Jurkat, Clone E6-1 (cell line): Measurements from ENCODE around the gene RIMS1.
"Not testable (repeated sequence)": the region's sequence is repeated elsewhere in the genome, so short reads cannot be mapped to it uniquely, and the experiment has no call there.

Experiments used
- DNase-seq: peaks from one replicate; pipeline ENCODE4 v3.0.0-alpha.2; 2011; ENCODE audit warnings: low read depth, low spot score
- H3K4me3 ChIP-seq: 2 replicates; pipeline ENCODE4 v1.5.1; 2011; ENCODE audit warnings: mild to moderate bottlenecking, low read length, control low read depth, moderate library complexity

Gene RIMS1

DNA sequence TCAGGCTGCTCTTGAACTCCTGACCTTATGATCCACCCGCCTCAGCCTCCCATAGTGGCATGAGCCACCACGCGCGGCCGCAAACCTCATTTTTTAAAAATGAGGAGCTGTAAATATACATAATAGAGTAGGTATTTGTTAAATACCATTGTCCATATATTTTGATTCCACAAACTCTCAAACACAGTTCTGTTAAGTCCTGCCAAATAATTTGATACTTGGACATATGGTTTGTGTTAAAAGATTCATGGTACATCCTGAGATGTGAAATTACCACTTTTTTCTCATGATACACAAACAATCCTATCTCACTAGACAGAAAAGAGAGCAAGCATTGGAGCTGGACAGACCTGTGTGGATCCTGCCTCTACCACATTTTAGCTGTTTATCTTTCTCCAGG is 401.5 kb downstream of the RIMS1 start:
- H3K4me3 ChIP-seq = no peak overlapping the region
- no peak for DNase-seq

DNA sequence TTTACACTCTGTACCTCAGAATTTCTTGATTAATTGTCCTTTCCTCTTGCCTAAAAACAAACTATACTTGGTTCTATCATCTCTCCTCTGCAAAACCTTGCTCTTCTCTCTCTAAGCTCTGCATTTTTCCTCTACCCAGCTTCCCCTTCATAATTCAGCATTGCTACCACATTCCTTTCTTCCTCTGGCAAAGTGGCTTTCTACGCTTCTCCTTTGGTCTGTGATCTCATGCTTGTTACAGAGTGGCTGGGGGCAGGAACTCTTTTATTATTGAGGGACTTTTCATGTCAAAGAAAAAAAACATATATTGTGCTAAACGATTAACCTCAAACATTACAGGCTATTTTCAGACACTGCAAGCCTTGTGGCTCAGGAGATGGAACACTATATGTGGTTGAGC is 402.2 kb downstream of the RIMS1 start:
- DNase-seq = no peak

DNA sequence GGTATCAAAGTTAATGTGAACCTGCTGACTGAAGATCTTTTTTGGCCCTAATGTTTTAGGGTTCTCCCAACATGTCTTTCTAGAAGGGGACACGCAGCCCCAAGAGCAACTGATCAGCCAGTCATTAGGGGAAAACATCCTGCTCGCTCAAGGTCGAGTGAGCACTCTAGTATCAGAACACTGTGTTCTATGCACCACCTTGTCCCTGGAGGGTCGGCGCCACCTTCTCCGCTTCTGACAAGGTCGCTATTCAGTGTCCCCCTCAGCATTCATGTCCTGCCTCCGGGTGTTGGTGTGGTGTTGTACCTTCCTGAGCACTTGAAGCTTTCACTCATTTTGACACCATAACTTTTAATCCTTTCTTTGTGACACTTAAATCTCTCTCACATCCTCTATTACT is 404.3 kb downstream of the RIMS1 start:
- no peak for DNase-seq
- H3K4me3 ChIP-seq = no peak overlapping the region

More for the DNA sequence above, 402.2 kb downstream of the RIMS1 start:
- no peak overlapping the region for H3K4me3 ChIP-seq

DNA sequence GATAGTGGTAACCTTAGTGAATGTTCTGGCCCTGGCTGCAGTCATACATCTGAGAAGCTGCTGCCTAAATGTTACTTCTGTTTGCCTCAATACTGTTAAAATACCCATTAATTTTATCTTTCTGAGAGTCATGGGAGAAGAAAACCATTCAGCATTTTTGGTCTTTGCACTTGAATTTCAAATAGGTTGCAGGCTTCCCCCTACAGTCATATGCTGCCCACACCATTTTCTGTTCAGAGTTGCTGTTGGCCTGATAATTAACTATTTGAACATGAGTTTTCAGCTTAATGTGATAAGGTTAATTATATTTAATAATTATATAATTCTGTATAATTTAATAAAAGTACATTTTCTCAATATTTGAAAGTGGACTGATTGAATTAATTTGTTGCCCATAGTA is 410.0 kb downstream of the RIMS1 start:
- no peak for DNase-seq
- H3K4me3 ChIP-seq = no peak overlapping the region

DNA sequence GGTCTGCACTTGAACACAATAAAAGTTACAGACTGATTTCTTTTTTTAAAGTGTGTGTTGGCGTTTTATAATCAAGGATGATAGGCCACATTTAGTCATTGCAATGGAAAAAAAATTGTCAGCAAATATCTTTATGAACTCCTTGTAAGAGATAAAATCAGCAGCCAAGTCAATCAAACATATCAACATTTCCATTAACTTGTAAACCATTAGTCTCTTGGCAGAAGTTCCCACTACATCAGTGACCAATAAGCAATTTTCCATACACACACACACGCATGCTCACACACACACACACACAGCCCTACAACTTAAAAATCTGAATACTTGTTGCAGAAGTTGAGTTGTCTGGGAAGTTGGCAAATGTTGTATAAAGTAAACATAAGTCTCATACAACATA is 419.6 kb downstream of the RIMS1 start:
- no peak overlapping the region for H3K4me3 ChIP-seq
- no peak for DNase-seq

DNA sequence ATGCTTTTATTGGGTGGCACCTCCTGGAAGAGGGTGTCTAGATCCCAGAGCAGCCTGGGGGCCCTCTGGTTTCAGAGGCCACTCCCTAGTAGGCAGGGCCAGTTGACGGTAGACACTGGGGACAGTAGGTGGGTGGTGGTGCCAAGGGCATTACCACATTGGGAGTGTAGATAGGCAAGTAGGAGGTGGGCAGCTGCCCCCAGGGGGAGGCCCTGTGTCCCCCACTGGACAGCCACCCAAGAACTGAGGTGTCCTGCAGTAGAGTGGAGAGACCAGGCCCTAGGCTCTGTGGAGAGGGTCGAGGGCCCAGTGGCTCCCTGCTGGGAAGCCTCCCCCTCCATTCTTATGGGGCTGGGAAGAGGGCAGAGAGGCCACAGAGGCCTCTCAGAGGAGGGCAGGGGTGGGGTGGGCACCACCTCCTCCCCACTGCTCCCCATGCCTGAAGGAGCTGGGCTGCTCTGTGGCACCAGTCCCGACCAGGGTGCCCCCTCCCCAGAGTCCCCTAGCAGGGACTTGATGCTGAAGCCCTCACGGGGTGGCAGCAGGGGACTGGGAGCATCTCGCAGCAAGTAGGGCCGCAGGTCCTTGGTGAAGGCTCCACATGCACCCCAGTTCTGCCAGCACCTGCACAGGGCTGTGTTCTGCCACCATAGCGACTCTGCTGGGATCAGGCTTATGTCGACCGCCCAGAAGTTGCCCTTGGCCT is 430.5 kb downstream of the RIMS1 start:
- no peak for DNase-seq
- no peak overlapping the region for H3K4me3 ChIP-seq

DNA sequence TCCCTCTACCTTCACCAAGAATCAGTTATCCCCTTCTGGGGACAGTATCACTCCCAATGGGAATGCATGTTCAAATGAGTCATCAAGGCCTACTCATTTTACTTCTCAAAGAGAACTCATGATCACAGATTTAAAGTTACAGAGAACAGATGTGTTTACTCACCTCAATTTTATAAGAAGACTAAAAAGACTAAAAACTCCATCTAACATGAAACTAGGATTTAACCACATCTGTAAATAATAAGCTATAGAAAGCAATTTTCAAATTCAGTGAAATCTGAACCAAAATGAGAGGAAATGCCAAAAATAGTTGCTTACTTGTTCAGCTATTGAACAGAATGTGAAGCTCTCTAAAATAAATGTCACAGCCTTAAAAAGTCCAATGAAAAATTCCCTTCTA is 435.4 kb downstream of the RIMS1 start:
- no peak overlapping the region for H3K4me3 ChIP-seq
- DNase-seq = no peak

DNA sequence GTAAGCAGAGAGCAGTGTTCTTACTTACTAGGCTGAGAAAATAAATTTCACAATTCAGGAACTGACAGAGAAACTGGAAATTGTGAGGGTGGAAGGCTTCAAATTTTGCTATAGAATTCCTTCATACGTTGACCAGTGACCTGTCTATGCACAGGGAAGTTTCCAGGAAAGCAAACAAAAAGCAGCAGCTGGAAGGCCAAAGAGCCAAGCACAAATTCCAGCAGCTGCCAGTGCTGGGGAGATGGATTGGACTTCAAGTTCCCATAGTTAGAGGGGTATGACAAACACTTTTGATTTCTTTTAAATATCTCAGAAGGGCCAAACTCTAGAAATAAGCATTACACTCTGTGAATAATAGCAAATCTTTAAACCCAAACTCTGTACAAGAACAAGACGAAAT is 436.4 kb downstream of the RIMS1 start:
- no peak for DNase-seq
- no peak overlapping the region for H3K4me3 ChIP-seq

DNA sequence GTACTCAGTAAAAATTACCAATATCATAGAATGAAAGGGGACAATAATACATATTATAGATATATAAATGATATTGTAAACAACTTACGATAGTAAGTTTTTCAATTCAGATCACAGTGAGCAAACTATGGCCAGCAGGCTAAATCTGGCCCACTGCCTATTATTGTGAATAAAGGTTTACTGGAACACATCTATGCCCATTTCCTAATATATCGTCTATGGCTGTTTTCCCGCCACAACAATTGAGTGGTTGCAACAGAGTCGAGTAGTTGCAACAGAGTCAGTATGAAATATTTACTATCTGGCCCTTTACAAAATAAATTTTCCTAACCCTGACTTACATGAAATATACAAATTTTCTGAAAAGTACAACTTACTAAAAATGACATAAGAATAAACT is 438.2 kb downstream of the RIMS1 start:
- H3K4me3 ChIP-seq = no peak overlapping the region
- no peak for DNase-seq

DNA sequence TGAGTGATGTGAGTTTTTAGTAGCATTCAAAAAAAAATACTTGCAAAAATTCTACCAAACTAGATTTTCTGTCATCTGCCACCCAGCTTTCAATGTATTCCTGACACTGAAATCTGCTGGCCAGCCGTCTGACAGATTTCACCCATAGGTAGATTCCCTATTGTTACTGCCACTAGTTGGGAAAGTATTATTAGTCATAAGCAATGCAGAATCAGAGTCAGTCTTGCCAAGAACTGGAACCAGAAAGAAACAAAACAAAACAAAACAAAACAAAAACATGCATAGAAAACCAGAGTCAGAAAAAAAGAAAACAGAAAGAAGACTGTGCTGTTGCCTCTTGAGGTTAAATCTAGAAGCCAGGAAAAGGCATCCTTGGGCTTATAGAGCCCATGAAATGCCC is 442.4 kb downstream of the RIMS1 start:
- no peak overlapping the region for H3K4me3 ChIP-seq
- DNase-seq = no peak

DNA sequence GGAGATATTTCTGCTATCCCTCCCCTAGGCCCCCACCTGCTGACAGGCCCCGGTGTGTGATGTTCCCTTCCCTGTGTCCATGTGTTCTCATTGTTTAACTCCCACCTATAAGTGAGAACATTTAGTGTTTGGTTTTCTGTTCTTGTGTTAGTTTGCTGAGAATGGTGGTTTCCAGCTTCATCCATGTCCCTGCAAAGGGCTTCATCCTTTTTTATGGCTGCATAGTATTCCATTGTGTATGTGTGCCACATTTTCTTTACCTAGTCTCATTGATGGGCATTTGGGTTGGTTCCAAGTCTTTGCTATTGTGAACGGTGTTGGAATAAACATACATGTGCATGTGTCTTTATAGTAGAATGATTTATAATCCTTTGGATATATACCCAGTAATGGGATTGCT is 448.9 kb downstream of the RIMS1 start:
- H3K4me3 ChIP-seq, DNase-seq: not testable (repeated sequence)

DNA sequence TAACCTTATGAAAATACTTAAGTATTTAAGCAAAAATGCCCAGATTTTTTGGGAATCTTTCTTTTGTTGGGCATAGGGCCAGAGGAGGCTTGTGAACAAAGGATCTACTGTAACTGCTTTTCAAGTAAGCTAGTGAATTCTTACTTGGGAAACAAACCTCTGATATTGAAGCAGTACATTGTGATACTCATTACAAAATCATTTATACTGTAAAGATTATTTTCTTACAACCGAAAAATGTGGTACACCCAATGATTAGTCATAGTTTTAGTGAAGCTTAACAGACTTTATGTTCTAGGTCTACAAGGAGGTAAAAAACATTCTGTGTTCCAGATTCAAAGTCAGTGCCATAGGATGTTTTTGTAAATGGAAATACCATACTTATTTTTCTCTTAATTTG is 462.6 kb downstream of the RIMS1 start:
- no peak overlapping the region for H3K4me3 ChIP-seq
- DNase-seq = no peak

DNA sequence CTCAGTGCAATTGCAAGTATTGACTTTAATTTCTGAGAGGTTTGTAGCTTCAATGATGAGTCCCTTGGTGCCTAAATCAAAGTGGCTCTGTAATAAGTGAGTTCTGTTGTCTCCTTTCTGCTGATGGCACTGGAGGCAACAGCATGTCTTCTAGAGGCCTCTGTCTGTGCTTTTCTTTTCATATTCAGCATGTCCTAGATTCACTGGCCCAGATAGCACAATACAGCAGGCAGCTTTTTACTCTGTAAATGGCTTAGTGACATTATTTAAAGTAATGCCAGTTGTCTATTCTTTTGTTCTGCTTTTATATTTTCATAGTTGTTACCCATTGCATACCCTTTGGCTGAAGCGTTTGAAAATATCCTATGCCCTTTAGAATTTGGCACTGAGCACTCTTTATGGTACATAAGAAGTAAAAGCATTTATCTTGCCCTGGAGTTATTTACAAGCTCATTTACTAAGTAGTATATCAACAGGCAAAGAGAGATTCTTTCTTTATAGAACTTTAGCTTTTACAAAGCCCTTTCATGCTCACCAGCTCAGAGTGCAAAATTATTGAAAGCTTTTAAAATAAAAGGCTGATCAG is 464.0 kb downstream of the RIMS1 start:
- DNase-seq = no peak

DNA sequence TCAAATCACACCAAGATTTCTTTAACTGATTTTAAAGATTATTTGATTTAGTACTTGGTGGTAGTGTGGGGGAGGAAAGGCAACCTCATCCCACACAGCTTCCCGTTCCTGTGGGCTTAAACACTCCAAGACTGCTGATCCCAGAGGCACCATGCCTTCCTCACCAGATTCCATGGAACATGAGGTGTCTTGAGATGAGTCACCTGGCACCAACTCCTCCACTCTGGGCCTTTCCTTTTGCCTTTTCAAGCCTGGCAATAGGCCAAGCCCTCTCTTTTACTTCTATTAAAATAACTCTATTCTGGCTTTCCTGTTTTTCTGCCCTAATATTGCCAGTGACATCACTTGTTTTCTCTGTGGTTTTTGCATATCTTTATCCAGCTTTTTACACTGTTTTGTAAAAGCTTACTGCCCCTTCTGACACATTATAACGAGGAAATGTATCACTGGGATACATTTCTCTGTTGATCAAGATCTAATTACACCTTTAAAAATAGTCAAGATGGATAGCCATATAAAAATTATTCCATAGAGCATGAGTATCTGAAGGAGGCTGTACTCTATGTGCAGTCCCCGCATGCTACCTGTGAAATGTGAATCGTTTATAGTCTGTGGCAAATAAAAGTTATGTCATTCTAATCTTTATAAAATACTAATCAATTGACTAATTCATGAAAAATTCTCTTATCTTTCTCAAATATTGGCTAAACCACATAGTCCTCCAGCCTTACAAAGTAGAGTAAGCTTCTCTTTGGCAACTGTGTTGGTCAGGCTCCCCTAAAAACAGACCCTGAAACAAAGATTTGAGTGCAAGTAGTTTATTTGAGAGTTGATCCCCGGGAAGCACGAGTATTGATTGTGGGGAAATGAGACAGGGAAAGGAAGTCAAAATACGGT is 477.7 kb downstream of the RIMS1 start:
- no peak overlapping the region for H3K4me3 ChIP-seq
- DNase-seq = no peak

More for the DNA sequence above, 464.0 kb downstream of the RIMS1 start:
- no peak overlapping the region for H3K4me3 ChIP-seq

DNA sequence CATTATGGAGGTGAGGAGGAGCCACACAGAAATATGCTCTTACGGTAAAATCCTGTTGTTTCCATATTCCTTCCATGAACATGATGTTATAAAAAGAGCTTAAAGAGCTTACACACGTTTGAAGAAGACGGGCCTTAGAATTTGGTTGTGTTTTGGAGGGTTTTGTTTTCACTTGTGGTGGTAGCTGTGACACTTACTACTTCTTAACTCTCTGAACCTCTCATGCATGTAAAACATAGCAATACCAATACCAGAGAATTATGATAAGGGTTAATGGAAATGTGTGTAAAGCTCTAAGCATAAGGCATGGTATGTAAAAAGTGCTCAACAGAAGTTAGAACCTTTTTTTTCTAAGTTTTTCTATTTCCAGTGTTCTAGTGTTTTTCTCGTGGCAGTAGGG is 479.4 kb downstream of the RIMS1 start:
- H3K4me3 ChIP-seq = no peak overlapping the region
- no peak for DNase-seq

DNA sequence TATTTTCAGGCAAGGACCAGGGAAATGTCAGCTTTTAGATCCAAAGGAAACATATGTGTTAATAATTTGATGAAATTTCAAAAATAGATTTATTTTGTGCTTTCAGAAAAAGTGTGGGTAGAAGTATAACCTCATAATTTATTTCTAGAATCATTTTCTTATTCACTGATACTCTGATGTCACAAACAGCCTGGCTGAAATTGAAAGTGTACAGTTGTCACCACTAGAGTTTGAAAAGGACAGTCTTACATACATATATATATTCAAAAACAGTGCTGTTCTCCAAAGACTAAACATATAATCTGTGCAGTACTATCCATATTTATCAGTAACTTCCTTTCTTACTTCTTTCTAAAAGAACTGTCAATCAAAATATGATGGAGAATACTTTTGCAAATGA is 481.1 kb downstream of the RIMS1 start:
- no peak overlapping the region for H3K4me3 ChIP-seq
- DNase-seq = no peak

DNA sequence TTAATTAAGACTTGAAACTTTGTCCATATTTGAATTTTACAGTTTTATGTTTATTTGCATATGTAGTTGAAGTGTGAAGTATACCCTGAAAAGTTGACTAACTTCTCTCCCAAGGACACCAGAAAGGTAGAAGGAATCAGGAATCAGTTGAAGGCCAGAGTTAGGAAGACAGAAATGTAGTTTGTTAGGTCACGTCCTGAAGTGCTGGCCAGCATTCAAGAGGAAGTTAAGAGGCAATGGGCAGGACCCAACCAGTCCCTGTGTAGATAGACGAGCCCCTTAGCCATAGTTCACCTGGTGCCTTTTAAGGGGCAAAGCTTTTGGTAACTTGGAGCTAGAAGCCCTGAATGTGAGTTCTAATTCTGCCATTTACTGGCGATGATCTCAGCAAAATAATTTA is 485.1 kb downstream of the RIMS1 start:
- no peak overlapping the region for H3K4me3 ChIP-seq
- DNase-seq = no peak

DNA sequence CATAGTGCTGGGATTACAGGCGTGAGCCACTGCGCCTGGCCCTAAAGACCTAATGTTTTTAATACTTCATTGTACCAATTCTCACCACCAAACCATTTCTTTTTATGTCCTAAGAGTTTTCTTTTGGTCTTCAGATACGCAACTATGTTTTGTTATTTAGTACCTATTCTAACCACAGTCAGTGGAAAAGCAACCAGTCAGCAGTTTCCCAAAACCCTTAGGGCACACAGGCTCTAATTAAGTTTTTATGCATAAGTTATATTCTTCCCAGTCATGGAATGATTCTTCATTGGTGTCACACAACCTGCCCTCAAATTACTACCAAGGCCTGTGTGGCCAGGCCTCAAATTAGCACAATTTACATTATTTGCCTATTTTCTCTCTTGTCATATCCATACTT is 487.8 kb downstream of the RIMS1 start:
- no peak for DNase-seq
- H3K4me3 ChIP-seq = no peak overlapping the region

DNA sequence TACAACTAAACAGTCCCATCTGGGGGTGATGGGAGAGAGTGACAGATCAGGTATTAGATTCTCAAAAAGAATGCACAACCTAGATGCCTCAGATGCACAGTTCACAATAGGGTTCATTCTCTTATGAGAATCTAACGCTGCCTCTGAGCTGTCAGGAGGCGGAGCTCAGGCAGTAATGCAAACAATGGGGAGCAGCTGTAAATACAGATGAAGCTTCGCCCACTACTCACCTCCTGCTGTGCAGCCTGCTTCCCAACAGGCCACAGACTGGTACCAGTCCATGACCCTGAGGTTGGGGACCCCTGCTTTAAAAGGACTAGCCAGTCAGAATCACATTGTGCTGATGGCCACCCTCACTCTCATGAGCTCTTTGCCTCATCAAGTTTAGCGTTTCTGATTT is 488.5 kb downstream of the RIMS1 start:
- DNase-seq = no peak
- no peak overlapping the region for H3K4me3 ChIP-seq

DNA sequence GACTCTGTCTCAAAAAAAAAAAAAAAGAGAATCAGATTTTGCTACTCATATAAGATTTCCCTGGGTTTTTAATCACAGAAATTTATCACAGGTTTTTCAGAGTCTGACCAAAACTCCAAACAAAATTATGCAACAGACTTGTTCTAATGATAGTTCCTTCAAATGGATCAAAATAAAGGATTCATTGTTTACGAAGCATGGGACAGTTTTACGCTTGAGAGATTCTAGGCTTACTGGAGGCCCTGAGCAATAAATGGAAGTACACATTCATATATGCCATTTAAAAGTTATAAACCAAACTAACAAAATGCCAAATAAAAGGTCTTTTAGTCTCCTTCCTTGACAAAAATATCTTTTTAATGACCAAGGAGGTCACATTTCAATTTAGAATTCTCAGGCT is 490.4 kb downstream of the RIMS1 start:
- H3K4me3 ChIP-seq = no peak overlapping the region
- DNase-seq = no peak
